VCaP (cell line): ENCODE results near the gene PPFIBP2.

Source experiments
- H3K27ac ChIP-seq: fragments of 450-650 bp; 2 replicates; pipeline ENCODE4 v1.5.1; 2017
- TF ChIP-seq, protein P1 (sequence below): fragments of 450-650 bp; conservative IDR thresholded peaks from 2 replicates; pipeline ENCODE4 v1.5.1; 2017; ENCODE audit warnings: mild to moderate bottlenecking, moderate library complexity

Gene PPFIBP2

DNA sequence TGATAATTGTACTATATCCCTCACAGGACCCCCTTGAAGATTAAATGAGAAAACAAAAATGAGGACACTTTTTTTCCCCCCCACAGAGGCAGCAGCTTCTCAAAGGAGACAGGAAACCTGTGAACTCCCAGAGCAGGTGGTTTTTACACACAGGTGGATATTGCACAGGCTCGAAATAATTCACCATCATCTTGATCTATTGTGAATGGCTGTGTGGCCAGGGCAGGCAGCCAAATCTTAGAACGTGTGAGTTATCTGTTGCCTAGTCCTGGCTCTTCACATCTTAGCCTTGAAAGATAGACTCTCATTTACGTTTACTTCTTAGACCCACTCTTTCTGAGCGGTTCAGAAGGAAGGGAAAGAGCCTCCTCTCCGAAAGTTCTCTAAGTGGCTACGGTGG, 23.5 kb downstream of the PPFIBP2 start:
- TF ChIP-seq, protein P1, sequence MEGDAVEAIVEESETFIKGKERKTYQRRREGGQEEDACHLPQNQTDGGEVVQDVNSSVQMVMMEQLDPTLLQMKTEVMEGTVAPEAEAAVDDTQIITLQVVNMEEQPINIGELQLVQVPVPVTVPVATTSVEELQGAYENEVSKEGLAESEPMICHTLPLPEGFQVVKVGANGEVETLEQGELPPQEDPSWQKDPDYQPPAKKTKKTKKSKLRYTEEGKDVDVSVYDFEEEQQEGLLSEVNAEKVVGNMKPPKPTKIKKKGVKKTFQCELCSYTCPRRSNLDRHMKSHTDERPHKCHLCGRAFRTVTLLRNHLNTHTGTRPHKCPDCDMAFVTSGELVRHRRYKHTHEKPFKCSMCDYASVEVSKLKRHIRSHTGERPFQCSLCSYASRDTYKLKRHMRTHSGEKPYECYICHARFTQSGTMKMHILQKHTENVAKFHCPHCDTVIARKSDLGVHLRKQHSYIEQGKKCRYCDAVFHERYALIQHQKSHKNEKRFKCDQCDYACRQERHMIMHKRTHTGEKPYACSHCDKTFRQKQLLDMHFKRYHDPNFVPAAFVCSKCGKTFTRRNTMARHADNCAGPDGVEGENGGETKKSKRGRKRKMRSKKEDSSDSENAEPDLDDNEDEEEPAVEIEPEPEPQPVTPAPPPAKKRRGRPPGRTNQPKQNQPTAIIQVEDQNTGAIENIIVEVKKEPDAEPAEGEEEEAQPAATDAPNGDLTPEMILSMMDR = no peak
- peak overlapping the region; percentile 88 for H3K27ac ChIP-seq

DNA sequence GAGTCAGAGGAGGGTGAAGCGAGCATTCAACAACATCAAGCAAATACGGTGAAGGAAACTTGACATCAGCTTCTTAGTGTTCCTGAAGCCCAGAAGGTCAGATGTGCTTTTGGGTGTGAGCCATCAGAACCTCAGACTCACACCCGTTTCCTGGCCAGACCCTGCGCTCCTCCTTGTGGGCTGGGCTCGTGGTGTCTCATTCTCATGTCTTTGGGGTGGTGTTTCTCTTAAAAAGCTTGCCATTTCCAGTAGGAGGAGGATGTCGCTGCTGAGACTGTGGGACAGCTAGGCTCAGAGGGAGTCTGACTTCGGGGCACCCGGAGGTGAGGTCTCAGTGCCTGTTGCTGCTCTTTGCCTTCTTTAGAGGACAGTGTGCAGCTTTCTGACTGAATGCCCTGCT, 24.2 kb downstream of the PPFIBP2 start:
- peak overlapping the region; percentile 88 for H3K27ac ChIP-seq
- TF ChIP-seq, protein P1 = no peak

DNA sequence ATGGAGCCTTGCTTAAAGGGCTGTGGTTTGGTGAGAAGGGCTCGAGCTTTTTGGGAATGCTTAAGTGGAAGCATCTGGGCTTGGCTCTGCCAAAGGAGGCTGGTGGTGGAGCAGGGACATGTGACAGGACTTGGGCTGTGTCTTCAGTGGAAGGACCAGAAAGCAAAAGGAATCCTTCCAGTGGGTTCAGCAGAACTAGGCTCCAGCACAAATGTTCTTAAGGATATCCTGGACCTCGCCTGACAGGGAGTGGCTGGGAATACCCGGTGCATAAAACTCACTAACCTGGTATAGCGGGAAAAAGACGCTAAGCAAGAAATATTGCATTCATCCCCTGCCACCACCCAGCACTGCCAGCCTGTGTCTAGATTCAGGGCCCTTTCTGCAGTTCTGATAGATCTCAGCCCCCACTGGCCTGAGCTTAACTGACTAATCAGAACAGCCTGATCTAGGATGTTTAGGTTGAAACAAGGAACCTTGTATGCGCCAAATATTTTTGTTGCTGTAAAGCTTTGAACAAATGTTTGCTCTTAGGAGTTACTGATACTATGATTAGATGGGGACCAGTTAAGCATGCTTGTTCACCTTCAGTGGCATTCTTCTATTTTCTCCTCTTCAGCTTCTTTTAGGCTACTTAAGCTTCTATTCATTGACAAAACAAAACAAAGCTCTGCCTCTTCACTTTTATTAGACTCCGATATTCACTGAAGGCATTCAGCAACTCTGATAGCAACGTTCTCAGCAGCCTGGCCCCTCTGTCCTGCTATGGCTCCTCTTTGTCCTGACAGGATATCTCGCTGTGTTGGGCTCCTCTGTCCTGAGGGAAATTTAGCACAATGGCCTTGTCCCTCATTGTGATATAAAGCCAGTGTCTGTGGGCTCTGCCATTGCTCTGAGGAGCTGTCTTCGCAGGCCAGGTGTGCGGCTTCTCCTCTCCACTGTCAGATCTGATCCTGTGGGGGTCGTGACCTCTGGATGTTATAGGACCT, 25.0 kb downstream of the PPFIBP2 start:
- peak overlapping the region; percentile 88 for H3K27ac ChIP-seq
- TF ChIP-seq, protein P1 = no peak

DNA sequence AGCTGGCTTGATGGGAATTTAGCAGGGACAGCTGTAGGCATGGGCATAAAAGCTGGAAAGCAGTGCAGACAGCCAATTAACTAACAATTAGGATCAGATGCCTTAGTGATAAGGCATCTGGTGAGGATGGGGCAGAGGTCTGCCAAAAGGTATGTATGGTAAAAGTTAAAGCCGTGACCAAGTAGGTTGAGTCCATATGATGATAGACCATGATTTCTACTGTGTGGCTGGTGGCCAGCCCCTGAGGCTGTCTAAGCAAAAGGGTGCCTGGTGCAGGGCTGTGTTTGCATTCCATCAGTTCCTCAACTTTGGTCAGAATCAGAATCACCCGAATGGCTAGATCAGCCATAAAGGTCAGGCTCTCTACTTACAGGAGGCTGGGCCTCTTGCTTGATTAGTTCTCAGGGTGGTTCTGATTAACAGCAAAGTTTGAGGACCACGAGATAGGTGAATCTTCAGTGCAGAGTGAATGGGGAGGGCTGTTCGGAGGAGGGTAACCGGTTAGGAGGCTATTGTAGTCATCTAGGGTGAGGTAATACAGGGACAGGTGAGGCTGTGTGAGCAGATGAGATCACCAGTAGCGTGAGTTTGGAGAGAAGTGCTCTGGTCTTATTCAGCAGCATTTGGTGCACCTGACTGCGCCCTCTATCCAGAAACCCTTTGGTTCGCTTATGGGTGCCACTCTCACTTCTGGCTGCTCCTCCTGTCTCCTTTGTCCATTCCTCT, 27.2 kb downstream of the PPFIBP2 start:
- H3K27ac ChIP-seq = no peak overlapping the region; the same call in 1 of the 2 replicates
- TF ChIP-seq, protein P1 = no peak

DNA sequence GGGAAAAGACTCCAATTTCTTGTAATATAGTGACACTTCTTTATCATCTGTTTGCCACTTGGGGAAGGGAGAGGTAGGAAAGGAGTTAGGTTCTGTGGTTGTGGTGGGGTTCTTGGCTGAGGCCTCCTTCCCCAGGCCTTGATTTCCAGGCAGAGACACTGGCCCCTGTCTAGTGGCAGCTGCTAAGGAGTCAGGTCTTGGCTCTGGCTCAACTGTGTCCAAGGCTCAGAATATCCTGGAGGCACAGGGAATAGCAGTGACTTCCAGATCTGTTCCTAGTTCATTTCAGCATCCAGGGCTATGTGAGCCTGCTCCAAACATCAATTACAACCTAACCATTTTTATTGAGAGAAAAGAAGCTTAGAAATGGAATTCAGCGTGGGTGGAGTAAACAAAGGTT, 29.5 kb downstream of the PPFIBP2 start:
- H3K27ac ChIP-seq = no peak overlapping the region
- TF ChIP-seq, protein P1 = no peak

DNA sequence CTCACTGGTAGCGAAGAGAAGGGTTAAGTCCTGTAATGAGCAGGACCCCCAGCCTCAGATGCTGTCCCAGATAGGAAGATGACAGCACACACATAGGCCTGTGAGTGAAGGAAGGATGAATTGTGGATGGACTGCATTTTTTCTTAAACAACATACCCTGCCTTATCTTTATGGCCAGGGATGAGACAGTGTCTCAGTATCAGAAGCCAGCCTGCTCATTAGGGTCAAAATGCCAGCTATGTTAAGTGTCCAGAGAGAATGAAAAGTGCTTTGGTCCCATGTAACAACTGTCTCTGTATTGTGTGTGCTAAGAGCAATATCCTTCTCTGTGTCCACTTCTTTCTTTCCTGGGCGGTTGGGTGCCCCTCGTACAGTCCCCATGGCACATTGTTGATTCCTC, 30.2 kb downstream of the PPFIBP2 start:
- TF ChIP-seq, protein P1 = no peak
- no peak overlapping the region for H3K27ac ChIP-seq

DNA sequence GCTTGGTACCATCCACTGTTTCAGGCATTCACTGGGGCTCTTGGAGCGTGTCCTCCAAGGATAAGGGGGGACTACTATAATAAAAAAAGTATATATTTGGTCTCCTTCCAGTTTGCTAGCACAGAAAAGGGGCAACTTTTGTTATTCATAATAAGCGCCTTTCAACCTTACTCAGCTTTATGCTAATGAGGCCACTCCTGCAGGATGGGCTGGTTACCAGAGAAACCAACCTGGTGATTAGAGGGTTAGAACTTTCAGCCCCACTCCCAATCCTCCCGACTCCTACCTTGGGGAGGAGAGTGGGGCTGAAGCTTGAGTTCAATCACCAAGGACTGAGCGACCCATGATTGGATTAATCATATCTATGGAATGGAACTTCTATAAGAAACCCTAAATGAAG, 31.8 kb downstream of the PPFIBP2 start:
- H3K27ac ChIP-seq = no peak overlapping the region
- TF ChIP-seq, protein P1 = no peak
